Retina (tissue), 1 donor: ENCODE measurements around the gene THADA.

Source experiments
- DNase-seq: peaks from one replicate; pipeline ENCODE4 v3.0.0-alpha.2; 2016

THADA gene

DNA sequence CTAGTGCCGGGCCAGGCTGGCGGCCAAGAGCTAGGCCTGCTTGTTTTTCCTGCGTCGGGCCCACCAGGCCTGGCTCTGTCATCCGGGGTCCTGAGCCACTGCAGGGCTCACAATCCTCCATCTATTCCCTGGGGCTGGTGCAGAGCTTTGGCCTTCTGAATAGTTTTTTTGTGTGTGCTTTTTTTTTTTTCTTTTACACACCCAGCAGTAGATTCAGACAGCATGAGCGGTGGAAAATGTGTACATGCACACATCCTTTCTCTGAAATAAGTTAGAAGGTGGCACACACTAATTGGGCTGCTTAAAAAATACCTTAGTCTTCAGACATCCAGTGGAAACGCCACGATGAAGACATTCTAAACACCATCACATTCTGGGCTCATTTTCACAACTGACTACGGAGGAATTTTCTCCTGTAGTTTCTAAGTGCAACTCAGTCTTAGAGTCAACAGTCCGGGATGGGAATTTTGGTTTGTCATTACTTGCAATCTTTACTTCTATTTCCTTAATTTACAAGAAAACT lies 375.5 kb downstream of the THADA start:
- no peak for DNase-seq

DNA sequence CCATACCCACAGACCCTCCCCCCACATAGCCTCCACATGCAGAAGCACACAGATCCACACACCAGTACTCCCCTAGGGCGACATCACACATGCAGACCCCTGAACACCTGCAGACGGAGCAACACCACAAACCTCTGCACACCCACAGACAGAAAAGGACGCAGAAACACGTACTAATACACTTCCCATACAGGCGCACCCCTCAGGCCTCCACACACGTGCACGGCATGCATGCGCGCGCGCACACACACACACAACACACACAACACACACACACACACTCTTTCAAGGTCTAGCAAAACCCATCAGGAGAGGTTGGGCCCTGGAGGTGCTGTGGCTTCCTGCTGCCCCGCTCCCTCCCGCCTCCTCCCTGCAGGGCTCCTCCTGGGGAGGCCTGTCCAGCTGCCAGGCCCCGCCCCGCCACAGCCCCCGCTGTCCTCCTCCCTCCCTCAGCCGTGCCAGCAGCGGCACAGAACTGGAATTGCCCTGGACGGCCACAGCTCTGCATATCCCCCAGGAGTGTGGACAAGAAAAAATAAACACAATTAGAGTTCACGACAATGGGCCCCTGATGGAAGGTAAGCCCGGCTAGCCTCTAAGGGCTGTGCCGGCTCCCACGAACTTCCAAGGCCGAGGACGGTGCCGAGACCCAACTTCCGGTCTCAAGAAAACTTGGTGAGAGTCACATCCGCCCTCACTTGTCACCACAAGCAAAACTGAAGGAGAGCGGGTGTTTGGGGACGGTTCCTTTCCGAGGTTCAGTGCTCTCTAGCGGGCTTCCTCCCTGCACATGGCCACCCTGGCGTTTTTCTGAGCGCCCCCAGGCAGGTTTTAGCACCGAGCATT lies 376.2 kb downstream of the THADA start:
- DNase-seq = peak; percentile 85

DNA sequence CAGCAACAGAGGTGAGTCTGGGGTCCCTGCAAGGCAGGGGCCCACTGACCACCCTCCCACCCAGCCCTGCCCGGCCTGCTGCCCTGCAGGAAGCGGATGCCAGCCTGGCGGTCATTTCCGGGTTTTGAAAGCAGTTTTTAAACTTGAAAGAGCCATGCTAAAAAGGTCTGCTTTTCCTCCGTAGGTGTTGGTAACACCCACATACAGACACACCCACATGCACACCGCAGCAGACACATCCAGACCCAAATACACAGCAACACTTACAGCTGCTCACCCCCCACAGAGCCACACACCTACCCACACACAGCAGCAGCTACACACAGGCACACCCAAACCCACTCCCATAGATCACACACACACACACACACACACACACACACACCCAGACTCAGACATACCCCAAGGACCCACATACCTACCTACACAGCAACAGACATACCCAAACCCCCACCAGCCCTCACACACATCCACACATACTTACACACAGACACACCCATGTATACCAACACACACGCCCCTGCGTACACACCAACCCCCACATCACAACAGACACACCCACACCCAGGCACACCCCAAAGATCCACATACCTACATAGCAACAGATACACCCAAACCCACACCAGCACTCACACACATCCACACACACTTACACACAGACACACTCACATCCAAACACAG lies 377.0 kb downstream of the THADA start:
- DNase-seq = no peak

DNA sequence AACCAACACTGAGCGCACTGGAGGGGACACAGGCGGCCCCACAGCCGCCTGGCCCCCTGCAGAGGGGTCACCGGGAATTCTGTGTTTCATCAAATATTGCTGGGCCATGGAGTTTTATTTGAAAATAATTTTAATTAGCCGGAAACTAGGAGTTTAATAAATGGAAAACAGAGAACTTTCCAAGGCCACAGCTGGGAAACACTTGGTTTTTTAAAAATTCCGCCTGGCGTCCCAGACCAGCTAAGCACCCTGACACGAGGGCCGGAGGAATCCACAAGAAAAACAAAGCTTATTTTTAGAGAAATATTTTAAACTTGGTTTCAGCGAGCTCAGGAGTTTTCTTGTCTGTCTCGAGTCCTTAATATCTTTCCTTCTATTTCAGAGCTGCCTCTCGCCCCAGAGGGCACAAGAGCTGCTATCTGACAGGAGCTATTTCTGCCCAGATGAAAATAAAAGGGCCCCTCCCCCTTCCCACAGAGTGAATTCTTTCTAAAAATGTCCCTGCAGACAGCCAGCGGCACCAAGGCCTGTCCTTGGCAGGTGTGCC lies 377.6 kb downstream of the THADA start:
- DNase-seq = peak; percentile 47

DNA sequence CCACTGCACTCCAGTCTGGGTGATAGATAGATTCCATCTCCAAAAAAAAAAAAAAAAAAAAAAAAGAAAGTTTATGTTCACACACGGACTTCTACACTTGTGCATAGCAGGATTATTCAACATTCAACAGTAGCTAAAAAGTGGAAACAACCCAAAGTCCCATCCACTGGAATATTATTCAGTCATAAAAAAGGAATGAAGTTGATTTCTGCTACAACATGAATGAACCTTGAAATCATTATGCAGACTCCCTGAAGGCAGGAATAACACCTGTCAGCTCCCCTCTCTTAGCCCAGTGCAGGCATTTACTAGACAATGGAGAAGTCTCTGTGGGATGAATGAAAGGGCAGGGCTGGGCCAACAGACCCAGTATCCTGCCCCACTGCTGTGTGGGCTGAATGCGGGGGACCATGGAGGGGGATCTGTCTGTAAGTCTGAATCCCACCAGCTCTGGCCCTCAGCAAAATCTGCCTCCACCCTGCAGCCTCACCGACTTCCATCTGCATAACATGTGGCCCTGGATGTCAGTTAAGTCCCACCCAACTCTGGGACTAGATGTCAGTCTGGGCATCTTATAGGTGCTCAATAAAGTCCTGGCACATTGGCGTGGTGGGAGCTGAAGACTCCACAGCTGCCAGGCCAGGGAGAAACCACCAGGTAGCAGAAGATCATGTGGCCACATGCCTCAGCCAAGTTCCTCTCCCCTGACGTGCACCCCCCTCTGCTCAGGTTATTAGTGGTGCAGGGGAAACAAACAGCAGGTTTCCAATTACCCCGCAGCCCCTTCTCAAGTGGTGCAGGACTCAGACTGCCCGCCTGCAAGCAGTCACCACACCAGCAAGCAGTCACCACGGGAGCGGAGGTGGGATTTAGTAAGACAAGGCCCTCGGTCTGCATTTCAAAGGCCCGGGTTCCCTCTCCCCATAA lies 378.3 kb downstream of the THADA start:
- DNase-seq = peak; percentile 57

DNA sequence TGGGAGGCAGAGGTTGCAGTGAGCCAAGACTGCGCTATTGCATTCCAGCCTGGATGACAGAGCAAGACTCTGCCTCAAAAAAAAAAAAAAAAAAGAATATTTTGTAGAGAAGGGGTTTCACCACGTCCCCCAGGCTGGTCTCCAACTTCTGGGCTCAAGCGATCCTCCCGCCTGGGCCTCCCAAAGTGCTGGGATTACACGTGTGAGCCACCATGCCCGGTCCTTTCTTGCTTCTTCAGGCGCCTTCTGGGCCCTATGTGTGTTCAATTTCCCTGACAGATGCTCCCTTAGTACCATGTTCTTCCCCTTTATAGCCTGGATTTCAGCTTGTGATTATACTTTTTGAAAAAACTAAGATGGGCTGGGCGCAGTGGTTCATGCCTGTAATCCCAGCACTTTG lies 379.2 kb downstream of the THADA start:
- DNase-seq = no peak

DNA sequence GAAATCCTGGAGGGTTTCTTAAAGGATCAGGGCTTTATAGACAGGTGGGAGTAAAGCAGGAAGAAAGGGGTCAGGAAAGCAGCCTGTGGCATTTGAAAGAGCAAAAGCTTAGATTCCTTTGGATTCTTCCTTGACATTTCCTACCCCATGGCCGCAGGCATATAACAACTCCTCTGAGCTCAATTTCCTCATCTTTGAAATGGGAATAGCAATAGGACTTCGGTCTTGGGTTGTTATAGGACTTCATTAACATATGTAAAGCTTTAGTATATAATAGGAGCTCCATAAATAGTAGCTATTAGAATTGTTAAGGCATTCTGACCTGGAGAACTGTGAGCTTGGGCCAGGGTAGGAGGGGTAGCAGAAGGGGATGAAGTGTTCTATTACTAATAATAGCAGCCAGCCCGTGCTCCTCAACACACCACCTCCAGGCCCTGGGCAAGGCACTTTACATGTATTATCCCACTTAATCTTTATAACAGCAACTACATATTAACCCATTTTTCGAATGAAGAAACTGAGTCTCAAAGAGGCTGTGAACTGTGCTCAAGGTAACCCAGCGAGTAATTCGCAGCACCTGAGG lies 380.1 kb downstream of the THADA start:
- no peak for DNase-seq

DNA sequence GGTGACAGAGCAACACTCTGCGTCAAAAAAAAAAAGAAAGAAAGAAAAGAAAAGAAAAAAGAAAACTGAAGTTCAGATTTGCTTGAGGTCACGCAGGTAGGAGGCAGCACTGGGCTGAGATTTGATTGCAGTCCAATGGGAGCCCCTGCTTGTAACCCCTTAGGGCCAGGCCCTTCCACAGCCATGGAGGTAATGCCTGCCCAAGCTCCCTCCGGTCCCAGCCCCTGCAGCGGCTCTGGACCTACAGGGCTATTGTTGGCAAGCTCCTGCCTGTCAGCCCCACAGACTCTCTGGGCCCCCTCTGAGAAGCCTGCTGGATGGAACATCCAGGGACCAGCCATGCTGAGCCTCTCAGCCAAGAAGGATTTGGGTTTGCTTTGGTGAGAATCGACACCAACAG lies 381.6 kb downstream of the THADA start:
- no peak for DNase-seq

DNA sequence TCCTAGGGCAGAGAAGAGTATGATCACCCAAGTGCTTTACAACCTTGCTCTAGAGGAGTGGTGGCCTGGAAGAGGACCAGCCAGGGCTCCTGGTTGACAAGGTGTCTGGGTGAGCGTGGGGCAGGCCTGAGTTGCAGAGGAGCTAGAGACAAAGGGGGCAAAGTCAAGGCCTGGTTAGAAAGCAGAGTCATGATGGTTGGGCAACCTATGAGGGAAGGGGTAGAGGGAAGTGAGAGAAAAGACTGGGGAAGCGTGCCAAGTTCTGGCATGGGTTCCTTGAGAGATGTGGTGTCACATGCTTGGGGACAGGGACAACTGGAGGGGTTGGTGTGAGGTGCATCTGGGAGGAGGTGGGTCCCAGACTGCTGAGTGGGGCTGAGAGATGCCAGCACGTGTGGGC lies 382.9 kb downstream of the THADA start:
- no peak for DNase-seq

DNA sequence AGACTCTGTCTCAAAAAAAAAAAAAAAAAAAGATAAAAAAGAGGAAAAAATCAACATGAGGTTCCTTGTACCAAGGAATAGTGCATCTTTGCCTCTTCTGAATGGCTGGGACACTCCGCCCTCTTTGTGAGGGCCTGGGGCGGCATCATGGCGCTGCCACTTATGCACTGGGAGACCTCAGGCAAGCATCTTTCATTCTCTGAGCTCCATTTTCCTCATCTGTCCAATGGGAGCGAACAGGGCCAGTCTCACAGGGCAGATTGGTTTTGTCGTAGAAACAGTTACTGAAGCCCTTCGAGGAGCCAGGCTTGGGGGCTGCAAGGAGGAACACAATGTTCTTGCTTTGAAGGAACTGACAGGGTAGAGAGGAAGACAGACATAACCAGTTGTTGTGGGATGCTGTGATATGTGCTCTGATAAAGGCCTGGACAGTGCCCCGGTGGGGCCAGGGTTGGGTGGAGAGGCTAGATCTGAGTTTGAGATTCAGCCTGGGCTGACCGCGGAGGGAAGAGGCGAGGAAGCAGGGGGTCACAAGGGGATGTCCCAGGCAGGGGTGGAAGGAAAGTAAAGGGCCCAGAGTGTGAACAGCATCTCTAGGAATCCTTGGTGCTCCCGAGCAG lies 383.5 kb downstream of the THADA start:
- DNase-seq = no peak

DNA sequence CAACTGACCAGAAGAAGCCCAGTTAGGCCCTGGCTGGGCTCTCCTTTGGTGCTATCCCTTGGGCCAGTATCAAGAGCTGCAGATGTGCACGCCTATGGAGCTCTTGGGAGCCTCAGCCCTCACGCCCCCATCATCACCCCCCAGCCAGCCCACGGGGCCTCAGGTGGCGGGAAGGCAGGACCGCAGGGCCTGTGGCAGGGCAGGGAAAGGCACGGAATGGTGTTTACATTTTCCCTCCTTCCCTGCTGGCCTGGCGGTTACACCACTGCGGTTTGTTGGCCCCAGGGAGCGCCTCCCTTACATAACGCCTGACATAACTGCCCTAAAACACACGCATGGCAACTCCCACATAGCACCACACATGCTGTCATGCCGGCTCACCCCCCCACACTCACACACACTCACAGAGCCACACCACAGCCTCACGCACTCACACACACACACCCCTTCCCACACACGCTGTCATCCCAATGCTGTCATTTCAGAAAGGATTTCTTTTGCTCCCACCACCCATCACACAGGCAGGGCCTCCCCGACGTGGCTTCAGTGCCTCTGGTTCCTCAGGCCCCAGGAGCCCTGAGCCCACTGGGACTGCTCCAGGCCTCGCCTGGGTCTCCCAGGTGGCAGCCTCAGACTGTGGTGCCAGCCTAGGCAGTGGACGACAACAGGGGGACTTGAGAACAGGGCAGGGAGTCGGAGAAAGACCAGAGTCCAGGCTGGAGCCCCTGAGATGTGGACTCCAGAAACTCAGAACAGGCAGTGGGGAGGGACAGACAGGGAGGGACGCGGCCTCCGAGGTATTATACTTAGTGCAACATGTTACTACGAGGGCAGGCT lies 385.2 kb downstream of the THADA start:
- DNase-seq = peak; percentile 76

DNA sequence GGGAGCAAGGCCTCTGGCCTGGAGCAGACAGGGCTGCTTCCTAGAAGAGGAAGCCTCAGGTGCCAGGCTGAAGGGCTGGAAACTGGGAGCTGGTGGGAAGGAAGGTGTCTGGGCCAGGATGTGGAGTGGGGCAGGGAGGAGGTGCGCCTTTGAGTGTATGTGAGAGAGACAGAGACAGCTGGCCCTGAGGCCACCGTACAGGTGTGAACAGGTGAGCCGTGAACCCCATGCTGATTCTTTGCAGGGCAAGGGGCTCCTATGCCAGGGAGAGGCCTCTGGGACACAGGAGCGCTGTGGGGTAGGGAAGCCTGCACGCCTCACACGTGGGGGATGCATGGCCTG lies 385.7 kb downstream of the THADA start:
- no peak for DNase-seq

DNA sequence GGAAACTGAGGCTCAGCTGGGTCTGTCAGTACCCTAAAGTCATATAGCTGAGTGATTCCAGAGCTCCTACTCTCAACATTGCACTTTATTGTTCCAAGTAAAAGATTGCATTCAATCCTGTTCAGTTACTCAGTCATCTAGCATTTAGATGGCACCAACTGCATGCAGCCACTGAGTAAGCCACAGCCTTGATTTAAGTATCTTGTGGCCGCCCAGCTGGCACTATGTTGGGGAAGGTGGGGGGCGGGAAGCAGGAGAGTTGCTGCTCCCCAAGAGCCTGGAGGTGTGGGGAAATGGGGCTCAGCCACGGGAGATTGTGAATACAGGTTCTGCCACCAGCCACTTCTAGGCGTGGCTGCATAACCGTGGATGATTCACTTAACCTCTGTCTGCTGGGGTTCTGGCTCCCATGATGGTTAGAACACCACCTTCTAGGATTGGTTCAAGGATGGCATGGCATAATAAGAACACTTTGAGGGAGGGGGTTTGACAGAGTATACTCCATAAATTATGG lies 386.6 kb downstream of the THADA start:
- DNase-seq = no peak

DNA sequence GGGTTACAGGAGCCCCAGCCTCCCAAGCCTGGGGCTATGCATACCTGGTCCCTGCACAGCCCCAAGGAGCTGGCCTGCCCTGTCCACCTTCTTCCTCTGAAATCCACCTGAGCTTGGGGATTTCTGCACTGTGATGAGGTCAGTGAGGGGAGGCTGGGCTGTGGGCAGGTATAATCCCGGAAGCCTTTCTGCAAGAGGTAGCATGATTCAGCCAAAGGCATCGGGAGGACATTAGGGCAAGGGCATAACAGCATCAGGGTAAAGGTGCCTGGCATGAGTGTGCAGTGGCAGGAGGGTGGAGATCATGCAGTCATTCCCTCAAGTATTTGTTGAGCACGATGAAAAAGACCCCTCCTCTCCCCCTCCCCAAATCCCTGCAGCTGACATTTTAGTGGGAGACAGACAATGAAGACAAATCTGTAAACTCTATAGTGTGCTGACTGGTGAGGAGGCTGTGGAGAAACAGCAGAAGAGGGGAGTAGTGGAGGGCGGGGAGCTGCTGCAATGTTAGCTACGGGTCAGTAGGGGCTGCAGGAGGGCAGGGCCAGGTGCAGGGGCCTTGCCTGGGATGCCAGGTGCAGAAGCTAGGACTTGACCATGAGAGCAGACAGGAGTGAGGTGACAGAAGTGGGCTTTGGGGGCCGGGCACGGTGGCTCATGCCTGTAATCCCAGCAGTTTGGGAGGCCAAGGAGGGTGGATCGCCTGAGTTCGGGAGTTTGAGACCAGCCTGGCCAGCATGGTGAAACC lies 388.1 kb downstream of the THADA start:
- no peak for DNase-seq

DNA sequence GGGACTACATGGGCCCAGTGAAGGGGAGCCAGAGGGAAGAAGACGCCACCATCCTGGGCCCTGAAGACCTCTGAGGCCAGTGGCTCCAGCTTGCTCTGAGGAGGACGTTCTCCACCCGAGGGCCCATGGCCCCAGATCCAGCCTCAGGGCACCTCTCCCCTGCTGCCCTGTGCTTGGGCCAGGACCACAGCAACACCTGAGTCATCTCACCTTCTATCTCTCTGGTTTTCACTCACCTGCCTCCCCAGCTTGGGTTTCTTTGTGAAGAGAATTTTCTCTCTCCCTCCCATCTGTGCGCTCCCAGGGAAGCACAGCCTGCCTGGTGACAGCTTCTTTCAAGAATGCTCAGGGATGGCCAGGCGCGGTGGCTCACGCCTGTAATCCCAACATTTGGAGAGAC lies 389.2 kb downstream of the THADA start:
- no peak for DNase-seq

DNA sequence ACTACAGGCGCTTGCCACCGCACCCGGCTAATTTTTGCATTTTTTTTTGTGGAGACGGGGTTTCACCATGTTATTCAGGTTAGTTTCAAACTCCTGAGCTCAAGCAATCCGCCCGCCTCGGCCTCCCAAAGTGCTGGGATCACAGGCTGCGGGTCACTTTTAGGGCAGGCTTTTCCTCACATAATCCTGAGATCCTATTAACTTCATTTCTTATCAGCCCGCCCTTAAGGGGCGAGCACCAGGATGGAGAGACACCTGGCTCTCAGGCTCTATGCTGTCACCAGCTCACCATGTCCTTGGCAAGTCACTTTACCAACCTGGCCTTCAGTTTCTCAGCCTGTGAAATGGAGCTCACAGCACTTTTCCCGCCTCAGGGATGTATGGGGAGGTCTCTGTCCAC lies 392.5 kb downstream of the THADA start:
- no peak for DNase-seq

DNA sequence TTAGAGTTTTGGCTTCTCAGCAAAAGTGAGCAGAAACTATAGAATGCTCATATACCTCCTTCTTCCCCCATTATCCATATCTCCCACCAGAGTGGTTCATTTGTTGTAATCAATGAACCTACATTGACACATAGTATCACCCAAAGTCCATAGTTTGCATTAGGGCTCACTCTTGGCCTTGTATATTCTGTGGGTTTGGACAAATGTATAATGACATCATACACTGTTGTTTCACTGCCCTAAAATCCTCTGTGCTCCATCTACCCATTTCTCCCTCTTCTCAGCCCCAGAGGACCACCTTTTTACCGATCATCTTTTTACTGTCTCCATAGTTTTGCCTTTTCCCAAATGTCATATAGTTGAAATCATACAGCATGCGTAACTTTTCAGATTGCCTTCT lies 393.5 kb downstream of the THADA start:
- no peak for DNase-seq

DNA sequence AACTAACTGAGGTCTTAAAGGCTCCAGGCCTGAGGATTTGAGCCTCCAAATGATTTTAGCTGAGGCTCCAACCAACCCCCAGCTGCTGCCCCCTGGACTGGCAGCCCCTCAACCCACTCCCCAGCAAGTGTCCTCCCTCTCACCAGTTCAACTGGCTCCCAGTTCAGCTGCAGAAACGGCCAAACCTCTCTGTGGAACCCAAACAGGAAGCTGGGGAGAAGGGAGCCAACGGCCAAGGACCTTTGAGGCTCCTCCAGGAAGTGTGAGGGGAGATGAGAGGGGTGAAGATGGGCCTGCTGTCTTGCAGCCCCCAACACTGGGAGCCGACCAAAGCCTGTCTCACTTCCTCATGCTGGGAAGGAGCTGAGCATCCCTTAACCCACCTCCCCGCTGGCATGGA lies 394.3 kb downstream of the THADA start:
- DNase-seq = no peak

DNA sequence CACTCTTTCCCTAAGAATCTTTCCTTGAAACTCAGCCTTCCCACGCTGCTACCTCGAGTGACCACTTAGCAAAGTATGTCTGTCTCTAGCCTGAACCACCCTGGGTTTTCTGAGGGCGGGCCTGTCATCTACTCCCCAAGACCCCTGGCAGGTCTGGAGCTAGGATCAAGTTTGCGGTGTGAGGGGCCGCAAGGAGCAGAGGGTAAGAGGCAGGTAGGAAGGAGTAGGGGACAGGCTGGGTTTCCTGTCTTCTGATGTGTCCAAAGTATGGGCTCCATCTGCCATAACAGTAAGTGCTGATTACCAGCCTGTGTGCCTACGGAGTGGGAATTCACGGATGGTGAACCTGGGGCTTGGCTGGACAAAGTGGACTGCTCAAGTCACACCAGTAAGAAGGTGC lies 394.8 kb downstream of the THADA start:
- DNase-seq = no peak
